Measurements from ENCODE around the gene ACTBL2.

DNA sequence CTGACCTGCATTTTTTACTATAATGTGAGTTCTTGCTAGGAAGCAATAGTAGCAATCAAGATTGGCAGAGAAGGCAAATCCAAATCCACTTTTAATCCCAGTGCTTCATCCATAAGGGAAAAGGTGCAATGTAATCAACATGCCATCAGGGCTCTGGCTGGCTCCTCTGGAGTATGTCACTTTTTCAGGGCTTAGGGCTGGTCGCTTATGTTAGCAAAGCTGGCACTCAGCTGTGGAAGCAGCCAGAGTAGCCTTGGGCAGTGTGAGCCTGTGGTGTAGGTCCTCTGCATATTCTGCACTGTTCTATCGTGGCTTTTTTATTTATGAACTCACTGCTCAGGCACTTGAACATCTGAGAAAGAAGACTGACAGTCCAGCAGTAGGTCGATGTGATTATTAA is 16.1 kb downstream of the ACTBL2 start:
- TF ChIP-seq, protein P1, sequence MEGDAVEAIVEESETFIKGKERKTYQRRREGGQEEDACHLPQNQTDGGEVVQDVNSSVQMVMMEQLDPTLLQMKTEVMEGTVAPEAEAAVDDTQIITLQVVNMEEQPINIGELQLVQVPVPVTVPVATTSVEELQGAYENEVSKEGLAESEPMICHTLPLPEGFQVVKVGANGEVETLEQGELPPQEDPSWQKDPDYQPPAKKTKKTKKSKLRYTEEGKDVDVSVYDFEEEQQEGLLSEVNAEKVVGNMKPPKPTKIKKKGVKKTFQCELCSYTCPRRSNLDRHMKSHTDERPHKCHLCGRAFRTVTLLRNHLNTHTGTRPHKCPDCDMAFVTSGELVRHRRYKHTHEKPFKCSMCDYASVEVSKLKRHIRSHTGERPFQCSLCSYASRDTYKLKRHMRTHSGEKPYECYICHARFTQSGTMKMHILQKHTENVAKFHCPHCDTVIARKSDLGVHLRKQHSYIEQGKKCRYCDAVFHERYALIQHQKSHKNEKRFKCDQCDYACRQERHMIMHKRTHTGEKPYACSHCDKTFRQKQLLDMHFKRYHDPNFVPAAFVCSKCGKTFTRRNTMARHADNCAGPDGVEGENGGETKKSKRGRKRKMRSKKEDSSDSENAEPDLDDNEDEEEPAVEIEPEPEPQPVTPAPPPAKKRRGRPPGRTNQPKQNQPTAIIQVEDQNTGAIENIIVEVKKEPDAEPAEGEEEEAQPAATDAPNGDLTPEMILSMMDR (IDR thresholded peaks at IDR 0.05; ENCODE audit: low read length) = no peak
- TF ChIP-seq EZH2 (IDR thresholded peaks at IDR 0.05; ENCODE audit: borderline replicate concordance, low read length) = no peak
